ENCODE data around the gene CEP295NL.
A peak's percentile ranks its signal among the peaks of the same experiment; 100 is the strongest.

CEP295NL gene

DNA sequence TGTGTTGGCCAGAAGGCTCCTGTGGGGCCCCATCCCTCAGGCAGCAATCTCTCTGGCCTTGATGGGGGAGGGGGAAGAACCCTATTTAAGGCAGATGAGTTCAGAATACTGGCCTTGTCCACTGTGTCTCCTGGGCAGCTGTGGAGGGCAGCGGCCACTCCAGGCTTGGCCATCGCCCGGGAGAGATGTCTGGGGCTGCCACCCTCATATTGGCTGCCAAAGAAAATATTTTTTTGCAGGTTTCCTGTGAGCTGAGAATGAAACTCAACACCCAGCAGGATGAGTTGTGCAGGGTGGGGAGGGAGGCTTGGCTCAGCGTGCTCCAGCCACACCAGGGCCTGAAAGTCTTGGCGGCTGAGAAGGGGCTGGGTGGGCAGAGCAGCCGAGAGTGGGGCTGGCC is 36.6 kb upstream of the CEP295NL start:
- H3K4me3 ChIP-seq (ENCODE audit: low read depth, low read length): no peak overlapping the region
- peak; percentile 73 for DNase-seq (ENCODE audit: low read depth, low spot score)
- in situ Hi-C loops (cut with HindIII; ENCODE audit: low sequenced_read_pairs): no loop called here
- no peak for TF ChIP-seq CTCF (IDR thresholded peaks at IDR 0.05; ENCODE audit: low read depth, low read length)

DNA sequence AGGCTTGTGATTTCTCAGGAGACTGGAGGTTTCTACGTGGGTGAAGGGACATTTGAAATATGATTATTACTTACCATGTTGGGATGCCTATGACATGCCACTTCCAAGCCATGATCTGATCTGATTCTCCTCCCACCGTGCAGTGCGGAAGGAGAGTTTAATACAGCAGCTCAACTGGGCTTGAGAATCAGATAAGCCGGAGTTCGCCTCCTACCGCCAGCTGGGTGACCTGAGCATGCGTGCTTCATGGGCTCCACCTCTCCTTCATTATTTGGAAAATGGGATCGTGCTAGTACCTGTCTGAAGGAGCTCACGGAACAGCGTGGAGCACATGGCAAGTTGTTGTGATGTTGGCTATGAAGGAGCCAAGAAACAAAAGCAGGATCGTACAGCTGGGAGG is 34.6 kb upstream of the CEP295NL start:
- no peak overlapping the region for H3K4me3 ChIP-seq (ENCODE audit: low read depth, low read length)
- no peak for DNase-seq (ENCODE audit: low read depth, low spot score)
- TF ChIP-seq CTCF (IDR thresholded peaks at IDR 0.05; ENCODE audit: low read depth, low read length): no peak
- in situ Hi-C loops (cut with HindIII; ENCODE audit: low sequenced_read_pairs): no loop called here

DNA sequence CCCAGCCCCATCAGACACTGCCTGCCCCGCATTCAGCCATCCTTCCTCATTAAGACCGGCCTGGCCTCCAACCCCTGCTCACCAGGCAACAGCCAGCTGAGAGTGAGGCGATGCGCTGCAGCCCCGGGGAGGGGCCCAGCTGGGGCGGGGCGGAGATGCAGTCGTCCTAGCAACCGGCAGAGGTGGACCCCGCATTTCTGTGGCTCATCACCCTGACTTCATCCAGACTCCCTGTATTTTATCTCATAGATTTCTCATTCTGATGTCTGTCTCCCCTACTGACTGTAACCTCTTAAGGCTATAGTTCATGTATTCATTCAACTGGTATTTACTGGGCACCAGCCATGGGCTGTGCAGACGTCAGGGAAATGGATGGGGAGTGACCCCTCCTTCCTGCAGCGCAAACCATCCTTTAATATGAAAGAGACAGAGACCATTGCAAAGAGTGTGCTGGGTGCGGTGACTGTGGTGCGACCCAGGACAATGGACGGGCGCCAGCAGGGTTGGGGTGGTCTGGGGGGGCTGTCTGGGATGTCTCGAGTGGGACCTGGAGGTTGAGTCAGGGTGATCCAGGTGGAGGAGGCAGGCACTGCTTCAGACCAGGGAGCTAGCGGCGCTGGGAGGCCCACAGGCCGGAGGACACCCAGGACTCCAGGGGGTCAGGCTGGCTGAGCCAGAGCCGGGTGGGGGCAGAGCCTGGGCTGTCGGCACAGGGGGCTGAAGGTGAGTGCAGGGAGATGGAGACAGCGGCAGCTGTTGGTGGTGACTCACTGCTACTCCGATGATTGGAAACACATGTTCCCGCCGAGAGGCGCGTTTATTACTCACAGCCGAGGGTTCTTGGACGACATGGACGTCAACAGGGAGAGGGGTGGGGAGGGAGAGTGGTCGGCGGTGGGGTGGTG is 32.7 kb upstream of the CEP295NL start:
- peak; percentile 98 for DNase-seq (ENCODE audit: low read depth, low spot score)
- no peak overlapping the region for H3K4me3 ChIP-seq (ENCODE audit: low read depth, low read length)
- no peak for TF ChIP-seq CTCF (IDR thresholded peaks at IDR 0.05; ENCODE audit: low read depth, low read length)
- in situ Hi-C loops (cut with HindIII; ENCODE audit: low sequenced_read_pairs): no loop called here

GRCh38 chr17:78934681-78935418 is 31.8 kb upstream of the CEP295NL start:
- H3K4me3 ChIP-seq (ENCODE audit: low read depth, low read length): no peak overlapping the region
- no peak for TF ChIP-seq CTCF (IDR thresholded peaks at IDR 0.05; ENCODE audit: low read depth, low read length)
- in situ Hi-C loops (cut with HindIII; ENCODE audit: low sequenced_read_pairs): no loop called here
- DNase-seq (ENCODE audit: low read depth, low spot score): no peak

- DNase-seq (ENCODE audit: low read depth, low spot score): peak; percentile 100
- in situ Hi-C loops (cut with HindIII; ENCODE audit: low sequenced_read_pairs): no loop called here
- H3K4me3 ChIP-seq (ENCODE audit: low read depth, low read length): no peak overlapping the region
- no peak for TF ChIP-seq CTCF (IDR thresholded peaks at IDR 0.05; ENCODE audit: low read depth, low read length)
Observed at GRCh38 chr17:78933959-78934568, 31.1 kb upstream of the CEP295NL start.

Data from astrocyte of the spinal cord (primary cell).